SKM-1 treated with dmso at 0.1 percent for 144 hours (cell line): ENCODE results near the gene SLC7A8.
A peak's percentile ranks its signal among the peaks of the same experiment; 100 is the strongest.

Experiments
- DNase-seq: peaks from one replicate; lab custom pipeline; 2025; ENCODE audit not compliant: unreplicated experiment; lab: John Stamatoyannopoulos, UW

SLC7A8 gene

GRCh38 chr14:23132970-23133369 lies 50.5 kb downstream of the SLC7A8 start:
- DNase-seq = no peak

GRCh38 chr14:23131482-23131881 lies 52.0 kb downstream of the SLC7A8 start:
- no peak for DNase-seq

DNA sequence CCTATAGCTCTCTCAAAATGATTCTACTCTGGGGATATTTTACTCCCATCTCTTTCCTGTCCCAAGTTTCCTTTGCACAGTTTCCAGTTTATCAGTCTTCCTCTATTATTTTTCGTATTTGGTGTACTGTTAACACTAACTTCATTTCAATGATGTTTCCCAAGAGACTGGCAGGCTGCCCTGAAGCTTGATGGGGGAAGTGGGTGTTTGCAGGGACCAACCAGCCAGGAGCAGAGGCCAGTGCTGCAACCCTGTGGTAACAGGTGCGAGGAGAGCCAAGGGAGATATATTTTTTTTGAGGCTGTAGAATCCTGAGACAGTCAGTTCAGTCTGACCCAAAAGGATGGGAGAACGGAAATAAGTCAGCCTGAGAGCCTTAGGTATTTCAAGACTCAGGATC lies 52.6 kb downstream of the SLC7A8 start:
- DNase-seq = peak; percentile 13

- no peak for DNase-seq
Measured at GRCh38 chr14:23129759-23130316, 53.6 kb downstream of the SLC7A8 start.

GRCh38 chr14:23128969-23129758 lies 54.3 kb downstream of the SLC7A8 start:
- DNase-seq = peak; percentile 12

GRCh38 chr14:23127861-23128260 lies 55.6 kb downstream of the SLC7A8 start:
- no peak for DNase-seq

DNA sequence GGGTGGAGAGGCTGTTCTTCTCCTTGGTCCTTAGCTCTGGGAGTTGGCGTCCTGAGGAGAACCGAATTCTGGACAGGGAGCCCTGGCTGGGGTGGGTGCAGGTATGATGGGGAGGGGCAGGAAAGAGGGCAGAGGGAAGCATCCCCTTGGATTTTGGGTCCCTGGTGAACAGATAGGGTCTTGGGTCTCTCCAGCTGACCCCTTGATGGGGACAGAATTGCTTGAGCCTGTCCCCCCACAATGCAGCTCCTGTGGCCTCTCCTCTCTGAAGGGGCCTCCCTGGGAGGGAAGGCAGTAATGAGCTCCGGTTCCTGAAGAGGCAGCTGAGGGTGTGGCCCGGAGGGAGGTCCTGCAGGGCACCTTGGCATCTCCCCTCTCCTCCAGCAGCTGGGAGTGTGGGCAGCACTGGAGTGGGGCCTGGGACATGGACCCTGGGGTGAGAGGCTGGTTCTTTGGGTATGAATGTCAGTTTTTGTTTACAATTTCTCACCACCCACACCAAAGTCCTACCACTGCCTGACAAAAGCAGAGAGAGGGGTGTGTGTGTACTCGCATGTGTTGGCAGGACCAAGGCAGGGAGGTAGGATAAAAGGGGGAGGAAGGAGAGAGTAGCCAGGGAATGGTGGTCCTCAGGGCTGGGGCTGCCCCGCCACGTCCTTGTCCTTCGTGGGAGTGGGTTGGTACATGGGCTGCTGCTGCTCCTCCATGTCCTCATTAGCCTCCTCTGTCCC lies 56.7 kb downstream of the SLC7A8 start:
- DNase-seq = no peak

GRCh38 chr14:23125933-23126524 lies 57.4 kb downstream of the SLC7A8 start:
- DNase-seq = no peak

DNA sequence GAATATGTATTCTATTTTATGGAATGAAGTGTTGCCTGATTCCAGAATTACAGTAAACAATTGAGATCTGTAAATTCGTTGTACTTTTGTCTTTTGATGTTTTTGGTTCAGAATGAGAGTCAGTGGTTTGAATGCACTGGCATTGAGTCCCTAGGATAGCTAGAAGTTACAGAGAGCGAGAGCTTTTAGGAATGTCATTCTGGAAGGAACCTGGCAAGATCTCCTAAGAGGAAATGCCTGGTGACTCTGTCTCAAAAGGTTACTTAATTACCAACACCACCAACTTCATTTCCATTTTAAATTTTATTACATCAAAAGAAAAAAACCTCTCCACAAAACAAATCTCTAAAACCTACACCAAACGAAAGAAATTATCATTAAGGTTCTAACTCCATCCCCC lies 58.4 kb downstream of the SLC7A8 start:
- no peak for DNase-seq

GRCh38 chr14:23124337-23124954 lies 59.0 kb downstream of the SLC7A8 start:
- DNase-seq = no peak

DNA sequence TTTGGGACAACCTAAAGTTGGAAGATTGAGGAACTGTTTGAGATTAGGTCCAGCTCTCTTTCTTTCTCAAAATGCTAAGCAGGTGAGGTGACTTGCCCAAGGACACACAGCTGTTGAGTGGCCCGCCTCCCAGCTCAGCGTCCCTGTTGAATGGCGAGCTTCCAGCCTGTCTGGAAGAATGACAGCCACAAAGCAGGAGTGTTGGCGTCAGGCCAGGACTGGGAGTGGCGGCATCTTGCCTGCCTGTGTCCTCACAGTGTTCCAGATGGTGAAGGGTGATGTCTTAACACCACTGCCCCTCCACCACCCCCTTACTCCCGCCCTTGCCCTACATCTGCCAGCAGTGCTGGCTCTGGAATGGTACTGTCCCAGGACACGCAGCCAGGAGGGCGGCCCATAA lies 60.0 kb downstream of the SLC7A8 start:
- DNase-seq = no peak

DNA sequence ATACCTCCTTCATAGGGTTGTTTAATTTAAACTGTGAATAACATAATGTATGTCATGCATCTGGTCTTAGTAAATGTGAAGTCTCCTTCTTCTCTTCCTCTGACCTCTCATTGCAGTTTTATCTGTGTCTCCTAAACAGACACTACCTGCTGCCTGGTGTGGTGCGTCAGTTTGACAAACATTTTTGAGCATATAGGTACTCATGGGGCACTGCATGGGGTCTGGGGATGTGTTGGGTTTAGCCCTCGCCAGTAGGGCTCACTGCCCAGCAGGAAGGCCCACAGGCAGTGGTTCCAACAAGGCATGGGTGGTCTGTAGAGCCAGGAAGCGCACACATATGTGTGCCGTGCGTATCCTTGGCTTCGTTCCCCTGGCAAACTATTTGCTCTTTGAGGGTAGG lies 61.4 kb downstream of the SLC7A8 start:
- DNase-seq = no peak

DNA sequence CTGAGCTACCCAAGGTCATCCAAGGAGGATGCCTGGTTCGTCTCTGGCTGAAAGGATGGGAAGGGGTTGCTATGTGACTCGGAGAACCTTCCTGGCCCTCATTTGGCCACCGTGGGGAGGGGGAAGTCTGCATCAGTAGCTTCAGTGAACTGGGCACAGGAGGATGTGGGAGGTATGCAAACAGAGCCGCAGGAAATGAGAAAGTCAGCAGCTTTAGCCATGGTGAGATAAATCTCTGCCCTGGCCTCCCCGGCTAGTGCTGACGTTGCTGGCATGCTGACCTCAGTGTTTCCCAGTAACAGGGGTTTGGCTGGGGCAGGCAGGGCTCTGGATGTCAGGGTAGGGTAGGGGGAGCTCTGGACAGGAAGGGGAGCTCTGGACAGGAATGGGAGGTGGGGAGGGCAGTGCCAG lies 62.1 kb downstream of the SLC7A8 start:
- DNase-seq = no peak

DNA sequence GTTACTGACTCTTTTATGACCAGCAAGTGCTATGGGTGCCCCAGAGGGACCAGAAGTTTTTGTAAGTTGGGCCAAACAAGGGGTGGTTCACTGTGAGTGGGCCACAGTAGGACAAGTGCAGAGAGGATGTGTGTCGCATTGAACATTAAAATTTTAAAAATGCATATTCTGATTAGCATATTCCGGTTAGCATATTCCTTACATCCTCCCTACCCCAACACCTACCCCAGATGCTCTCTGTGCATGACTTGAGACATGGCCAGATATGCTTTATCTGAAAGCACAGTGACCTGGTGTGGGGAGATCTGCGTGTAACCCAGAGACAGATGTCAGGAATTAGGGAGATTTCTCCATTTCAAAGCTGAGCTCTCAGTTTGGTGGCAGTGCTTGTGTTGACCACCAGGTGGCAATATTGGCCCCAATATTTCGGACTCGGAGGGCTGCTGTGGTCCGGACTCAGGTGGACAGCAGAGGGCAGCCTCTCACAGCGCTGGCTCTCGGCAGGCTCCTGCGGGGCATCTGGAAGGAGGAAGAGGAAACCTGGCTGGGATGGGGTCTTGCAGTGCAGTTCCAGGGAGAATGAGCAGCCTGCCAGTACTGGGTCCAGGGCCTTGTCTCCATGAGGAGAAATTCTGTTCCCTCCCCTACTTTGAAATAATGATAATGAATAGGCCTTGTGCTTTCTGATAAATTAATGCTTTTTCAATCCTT lies 62.8 kb downstream of the SLC7A8 start:
- peak; percentile 47 for DNase-seq

GRCh38 chr14:23119363-23120327 lies 63.8 kb downstream of the SLC7A8 start:
- peak; percentile 86 for DNase-seq

DNA sequence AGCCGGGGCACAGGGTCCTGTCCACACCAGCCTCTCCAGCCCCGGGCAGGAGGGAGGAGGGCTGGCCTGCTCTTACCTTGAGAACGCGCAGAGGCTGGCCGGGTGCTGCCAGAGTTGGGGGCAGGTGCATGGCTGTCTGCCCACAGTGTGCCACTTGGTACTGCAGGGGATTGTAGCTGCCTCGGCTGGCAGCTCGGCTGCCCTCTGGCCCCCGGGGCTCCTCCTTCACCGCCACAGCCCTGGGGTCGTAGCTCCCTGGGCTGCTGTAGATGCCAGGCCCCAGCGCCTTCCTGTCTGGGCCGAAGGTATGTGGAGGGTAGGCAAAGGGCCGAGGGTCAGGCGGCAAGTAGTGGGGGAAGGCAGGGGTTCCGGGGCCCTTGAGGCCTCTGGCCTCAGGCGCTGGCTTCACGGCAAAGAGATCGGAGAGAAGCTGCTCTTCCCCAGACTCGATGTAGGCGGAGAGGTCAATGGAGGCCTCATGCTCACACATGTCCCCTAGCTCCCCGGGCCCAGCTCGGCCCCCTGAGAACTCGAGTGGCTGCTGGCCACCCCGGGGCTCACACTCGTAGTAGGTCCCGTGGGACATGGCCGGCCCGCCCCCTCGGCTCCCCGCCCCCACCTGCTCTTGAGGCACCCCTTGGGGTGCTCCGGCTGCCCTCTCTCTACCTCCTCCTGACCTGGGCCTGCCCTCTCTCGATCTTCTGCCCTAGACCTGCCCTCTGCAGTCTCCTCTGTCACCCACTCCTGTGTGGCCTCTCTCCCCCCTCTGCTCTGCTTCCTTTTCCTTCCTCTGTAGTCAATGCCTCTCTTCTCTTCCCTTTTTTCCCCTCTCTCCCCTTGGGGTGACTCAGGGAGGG lies 64.7 kb downstream of the SLC7A8 start, which contains the start of gene CEBPE:
Gene CEBPE, minus strand, starts transcription at position 750 of the 857 bp plus-strand sequence. Its CDS starts 164 bp downstream, at position 586.
- peak; percentile 82 for DNase-seq

- no peak for DNase-seq
Measured at GRCh38 chr14:23117371-23118020, 66.0 kb downstream of the SLC7A8 start.

DNA sequence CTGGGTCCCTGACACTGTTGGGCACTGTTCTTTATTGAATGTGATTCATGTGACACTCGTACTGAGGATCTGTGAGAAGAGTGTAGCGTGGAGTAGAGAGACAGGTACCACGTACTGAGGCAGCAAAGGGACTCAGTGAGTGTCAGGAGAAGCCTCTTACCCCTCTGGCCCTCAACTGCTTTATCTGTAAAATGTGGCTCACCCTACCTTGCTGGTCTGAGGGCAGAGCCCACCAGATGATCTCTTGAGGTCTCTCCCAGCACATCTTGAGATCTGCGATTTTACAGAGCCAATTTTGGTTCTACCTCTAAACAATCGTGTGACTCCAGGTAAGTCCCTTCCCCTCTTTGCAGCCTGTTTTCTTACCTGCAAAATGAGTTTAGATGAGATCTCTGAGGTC lies 67.5 kb downstream of the SLC7A8 start:
- DNase-seq = no peak
